ENCODE measurements around the gene RHOB. TPM values are rescaled to one million over a fixed set of nuclear protein-coding genes. Genes with fewer than 3 reads are reported as not detected.
A peak's percentile ranks its signal among the peaks of the same experiment; 100 is the strongest.

RHOB gene
- total RNA-seq, 1 donor from 2014 or later = 193 TPM

DNA sequence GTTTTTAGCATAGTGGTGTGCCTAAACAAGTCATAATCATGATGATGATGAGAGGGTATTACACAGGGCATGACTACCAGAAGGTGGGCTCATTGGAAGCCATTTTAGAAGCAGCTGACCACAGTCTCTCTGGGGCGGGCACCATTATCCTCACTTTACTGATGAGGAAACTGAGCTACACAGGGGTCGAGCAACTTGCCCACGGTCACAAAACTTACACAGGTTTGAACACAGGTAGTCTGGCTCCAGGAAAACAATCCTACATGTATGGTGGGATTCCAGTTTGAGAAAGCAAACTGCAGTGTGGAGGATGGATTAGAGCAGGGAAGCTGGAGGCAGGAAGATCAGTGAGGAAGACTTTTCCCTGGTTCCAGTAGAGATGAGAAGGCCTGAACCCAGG lies 6.2 kb downstream of the RHOB start:
- peaks cover 15% of the 10 kb centered on the region for H3K36me3 ChIP-seq
- no peaks in the 10 kb centered on the region for H3K9me3 ChIP-seq (replicated peaks)
- H3K27ac ChIP-seq (replicated peaks) = peak overlapping the region; percentile 99
- TF ChIP-seq, protein P1, sequence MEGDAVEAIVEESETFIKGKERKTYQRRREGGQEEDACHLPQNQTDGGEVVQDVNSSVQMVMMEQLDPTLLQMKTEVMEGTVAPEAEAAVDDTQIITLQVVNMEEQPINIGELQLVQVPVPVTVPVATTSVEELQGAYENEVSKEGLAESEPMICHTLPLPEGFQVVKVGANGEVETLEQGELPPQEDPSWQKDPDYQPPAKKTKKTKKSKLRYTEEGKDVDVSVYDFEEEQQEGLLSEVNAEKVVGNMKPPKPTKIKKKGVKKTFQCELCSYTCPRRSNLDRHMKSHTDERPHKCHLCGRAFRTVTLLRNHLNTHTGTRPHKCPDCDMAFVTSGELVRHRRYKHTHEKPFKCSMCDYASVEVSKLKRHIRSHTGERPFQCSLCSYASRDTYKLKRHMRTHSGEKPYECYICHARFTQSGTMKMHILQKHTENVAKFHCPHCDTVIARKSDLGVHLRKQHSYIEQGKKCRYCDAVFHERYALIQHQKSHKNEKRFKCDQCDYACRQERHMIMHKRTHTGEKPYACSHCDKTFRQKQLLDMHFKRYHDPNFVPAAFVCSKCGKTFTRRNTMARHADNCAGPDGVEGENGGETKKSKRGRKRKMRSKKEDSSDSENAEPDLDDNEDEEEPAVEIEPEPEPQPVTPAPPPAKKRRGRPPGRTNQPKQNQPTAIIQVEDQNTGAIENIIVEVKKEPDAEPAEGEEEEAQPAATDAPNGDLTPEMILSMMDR (IDR thresholded peaks at IDR 0.05; ENCODE audit: borderline replicate concordance) = no peak
- no peak overlapping the region for H3K4me3 ChIP-seq
- intact Hi-C loops (cut with micrococcal nuclease) = no loop called here
- H3K27me3 ChIP-seq (ENCODE audit: low read depth) = no peaks in the 10 kb centered on the region
- no peak for DNase-seq
- H3K4me1 ChIP-seq = peaks cover 49% of the 10 kb centered on the region

DNA sequence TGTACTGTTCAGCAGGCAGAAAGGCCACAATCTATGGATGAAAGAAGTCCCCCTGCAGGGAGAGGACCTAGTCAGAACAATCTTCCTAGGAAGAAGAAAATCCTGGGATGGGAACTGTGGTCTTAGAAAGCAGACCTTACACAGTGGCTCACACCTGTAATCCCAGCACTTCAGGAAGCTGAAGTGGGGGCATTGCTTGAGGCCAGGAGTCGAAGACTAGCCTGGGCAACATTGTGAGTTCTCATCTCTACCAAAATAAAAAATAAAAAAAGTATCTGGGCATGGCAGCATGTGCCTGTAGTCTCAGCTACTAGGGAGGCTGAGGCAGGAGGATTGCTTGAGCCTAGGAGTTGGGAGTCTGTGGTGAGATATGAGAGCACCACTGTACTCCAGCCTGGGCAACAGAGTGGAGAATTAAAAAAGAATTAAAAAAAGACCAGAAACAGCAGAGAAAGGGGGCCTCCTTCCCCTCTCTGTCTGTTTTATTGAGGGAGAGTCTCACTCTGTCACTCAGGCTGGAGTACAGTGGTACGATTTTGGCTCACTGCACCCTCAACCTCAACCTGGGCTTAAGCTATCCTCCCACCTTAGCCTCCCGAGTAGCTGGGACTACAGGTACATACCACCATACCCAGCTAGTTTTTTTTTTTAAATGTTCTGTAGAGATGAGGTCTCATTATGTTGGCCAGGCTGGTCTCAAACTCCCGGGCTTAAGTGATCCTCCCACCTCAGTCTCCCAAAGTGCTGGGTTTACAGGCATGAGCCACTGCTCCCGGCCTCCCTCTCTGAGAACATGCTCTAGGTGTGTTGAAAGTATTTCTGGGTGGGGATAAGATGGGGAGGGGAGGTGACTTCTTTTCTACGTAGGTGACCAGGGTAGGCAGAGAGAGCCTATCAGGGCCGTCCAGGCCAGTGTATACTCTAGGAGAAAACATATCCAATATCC lies 7.4 kb downstream of the RHOB start:
- Histone ChIP-seq H3K36me3 (peaks cover 3% of the 10 kb centered on the region), H3K4me1 (peaks cover 36% of the 10 kb centered on the region), H3K4me3 (no peak overlapping the region), H3K27me3 (ENCODE audit: low read depth) (no peaks in the 10 kb centered on the region), H3K9me3 (replicated peaks) (no peaks in the 10 kb centered on the region), H3K27ac (replicated peaks) (peak overlapping the region; percentile 1)
- intact Hi-C loops (cut with micrococcal nuclease) = no loop called here
- DNase-seq = no peak
- TF ChIP-seq, protein P1 (IDR thresholded peaks at IDR 0.05; ENCODE audit: borderline replicate concordance) = no peak

DNA sequence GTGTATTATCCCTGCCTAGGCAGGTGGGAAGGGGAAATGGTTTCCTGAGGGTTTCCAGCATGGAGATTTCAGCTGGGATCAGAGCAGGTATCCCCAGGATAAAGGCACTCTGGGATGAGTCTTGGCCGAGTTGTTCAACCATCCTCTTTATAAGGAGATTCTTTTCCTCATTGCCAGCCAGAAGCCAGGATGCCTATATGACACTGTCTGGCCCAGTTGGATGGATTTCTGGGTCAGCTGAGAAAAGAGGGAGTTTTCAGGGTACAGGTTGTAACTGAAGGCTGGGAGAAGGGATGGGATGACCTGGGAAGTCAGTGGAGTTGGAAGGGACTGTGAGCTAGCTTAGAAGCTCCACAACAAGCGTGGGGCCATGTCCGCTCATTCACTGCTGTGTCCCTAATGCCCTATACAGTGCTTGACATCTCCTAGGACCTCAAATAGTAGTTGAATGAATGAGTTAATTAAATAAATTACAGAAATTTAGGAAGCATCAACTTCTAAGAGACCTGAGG lies 8.3 kb downstream of the RHOB start:
- H3K4me1 ChIP-seq = peaks cover 28% of the 10 kb centered on the region
- intact Hi-C loops (cut with micrococcal nuclease) = no loop called here
- H3K27ac ChIP-seq (replicated peaks) = no peak overlapping the region
- TF ChIP-seq, protein P1 (IDR thresholded peaks at IDR 0.05; ENCODE audit: borderline replicate concordance) = no peak
- no peaks in the 10 kb centered on the region for H3K27me3 ChIP-seq (ENCODE audit: low read depth)
- H3K36me3 ChIP-seq = no peaks in the 10 kb centered on the region
- H3K4me3 ChIP-seq = no peak overlapping the region
- no peaks in the 10 kb centered on the region for H3K9me3 ChIP-seq (replicated peaks)
- DNase-seq = no peak

DNA sequence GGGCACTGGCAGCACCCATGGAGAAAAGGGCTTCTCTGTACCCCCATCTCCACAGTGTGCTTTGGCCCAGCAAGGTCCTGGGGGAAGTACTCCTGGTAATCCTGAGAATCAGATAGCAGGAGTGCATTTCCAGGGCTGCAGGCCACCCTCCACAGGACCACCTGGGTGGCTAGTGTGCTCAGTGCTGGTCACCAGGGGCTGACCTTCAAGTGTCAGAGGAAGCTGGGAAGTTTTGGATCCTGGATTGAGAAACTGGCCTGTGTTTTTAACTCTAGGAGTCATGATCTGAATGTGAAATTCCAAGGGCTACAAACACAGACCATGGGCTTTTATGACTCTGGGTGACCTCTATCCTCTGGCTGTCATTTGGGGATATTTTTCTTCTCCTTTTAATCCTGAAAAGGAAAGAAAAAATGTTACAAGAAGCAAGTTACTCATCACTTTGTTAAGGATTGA lies 9.3 kb downstream of the RHOB start:
- H3K4me1 ChIP-seq = peaks cover 18% of the 10 kb centered on the region
- H3K27me3 ChIP-seq (ENCODE audit: low read depth) = no peaks in the 10 kb centered on the region
- H3K4me3 ChIP-seq = no peak overlapping the region
- no peak for DNase-seq
- TF ChIP-seq, protein P1 (IDR thresholded peaks at IDR 0.05; ENCODE audit: borderline replicate concordance) = no peak
- no peaks in the 10 kb centered on the region for H3K9me3 ChIP-seq (replicated peaks)
- H3K27ac ChIP-seq (replicated peaks) = peak overlapping the region; percentile 38
- no peaks in the 10 kb centered on the region for H3K36me3 ChIP-seq
- intact Hi-C loops (cut with micrococcal nuclease) = no loop called here

DNA sequence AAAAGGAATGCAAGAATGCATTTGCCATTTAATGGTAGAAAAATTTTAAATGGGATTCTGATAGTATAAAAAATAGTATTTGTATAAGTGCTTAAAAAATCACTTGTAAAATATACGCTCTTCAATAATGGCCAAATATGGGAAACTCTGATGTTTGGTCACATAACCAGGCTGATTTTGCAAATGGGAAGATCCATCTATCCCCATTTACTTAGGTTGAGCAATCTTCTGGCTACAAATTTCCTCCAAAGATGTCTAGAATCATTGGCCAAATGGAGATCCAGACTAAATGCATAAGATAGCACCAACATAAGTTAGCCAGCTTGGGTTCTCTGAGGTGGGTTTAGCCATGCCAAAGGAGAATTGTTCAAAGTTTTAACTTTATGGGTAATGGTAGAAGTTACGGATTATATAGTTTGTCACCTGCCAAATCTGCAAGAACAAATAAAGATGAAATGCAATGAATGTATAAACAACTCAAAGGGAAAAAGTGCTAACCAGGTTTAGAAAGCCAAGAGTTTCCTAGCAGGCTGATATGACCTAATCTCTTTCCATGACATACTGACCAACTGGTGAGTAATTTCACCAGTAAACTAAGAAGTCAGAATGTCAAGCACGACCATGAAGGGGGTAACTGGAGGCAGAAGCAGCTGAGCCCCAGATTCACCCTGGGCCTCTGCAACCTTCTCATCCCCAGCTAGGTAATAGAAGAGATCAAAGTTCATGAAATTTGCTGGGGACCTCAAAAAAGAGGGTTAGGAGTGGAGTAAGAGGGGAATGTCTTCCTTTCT lies 10.0 kb downstream of the RHOB start:
- Histone ChIP-seq H3K4me1 (peaks cover 11% of the 10 kb centered on the region), H3K9me3 (replicated peaks) (no peaks in the 10 kb centered on the region), H3K36me3 (no peaks in the 10 kb centered on the region), H3K27ac (replicated peaks) (no peak overlapping the region), H3K27me3 (ENCODE audit: low read depth) (no peaks in the 10 kb centered on the region), H3K4me3 (no peak overlapping the region)
- intact Hi-C loops (cut with micrococcal nuclease) = no loop called here
- no peak for DNase-seq
- TF ChIP-seq, protein P1 (IDR thresholded peaks at IDR 0.05; ENCODE audit: borderline replicate concordance) = no peak
